ENCODE data around the gene SETD4. TPM values are rescaled to one million over a fixed set of nuclear protein-coding genes. Genes with fewer than 3 reads are reported as not detected.

The SETD4 gene
- total RNA-seq, 6 experiments from 2014 or later = 5.0 to 10.4 (median 7.3) TPM

DNA sequence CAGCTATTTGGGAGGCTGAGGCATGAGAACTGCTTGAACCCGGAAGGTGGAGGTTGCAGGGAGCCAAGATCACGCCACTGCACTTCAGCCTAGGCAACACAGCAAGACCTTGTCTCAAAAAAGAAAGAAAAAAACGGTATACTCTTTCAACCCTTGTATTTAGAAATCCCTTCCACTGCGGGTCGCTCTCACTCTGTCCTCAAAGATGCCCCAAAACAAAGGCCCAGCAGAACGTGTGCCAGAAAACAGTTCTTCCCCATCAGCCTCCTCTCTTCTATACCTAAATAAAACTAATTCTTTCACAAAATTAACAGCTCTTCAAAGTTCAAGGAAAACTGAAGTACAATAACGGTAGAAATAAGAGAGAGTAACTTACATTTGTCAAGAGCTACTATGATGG, 13.2 kb downstream of the SETD4 start:
- H3K9me3 ChIP-seq = no peaks in the 10 kb centered on the region
- H3K27me3 ChIP-seq = no peaks in the 10 kb centered on the region
- peaks cover 0 to 55% (median 20%) of the 10 kb centered on the region in 4 donors for H3K36me3 ChIP-seq
- no peak overlapping the region for H3K27ac ChIP-seq
- 81% methylated on average over 5 of the region's 7 CpGs for WGBS (ENCODE audit: insufficient coverage, low coverage, low lambda C conversion rate, missing lambda C conversion rate)
- ATAC-seq (no peak), DNase-seq (no peak)
- TF ChIP-seq, protein P1, sequence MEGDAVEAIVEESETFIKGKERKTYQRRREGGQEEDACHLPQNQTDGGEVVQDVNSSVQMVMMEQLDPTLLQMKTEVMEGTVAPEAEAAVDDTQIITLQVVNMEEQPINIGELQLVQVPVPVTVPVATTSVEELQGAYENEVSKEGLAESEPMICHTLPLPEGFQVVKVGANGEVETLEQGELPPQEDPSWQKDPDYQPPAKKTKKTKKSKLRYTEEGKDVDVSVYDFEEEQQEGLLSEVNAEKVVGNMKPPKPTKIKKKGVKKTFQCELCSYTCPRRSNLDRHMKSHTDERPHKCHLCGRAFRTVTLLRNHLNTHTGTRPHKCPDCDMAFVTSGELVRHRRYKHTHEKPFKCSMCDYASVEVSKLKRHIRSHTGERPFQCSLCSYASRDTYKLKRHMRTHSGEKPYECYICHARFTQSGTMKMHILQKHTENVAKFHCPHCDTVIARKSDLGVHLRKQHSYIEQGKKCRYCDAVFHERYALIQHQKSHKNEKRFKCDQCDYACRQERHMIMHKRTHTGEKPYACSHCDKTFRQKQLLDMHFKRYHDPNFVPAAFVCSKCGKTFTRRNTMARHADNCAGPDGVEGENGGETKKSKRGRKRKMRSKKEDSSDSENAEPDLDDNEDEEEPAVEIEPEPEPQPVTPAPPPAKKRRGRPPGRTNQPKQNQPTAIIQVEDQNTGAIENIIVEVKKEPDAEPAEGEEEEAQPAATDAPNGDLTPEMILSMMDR (IDR thresholded peaks at IDR 0.05) = no peak
- no peak for TF ChIP-seq POLR2A (IDR thresholded peaks at IDR 0.05)
- intact Hi-C loops (cut with DNase I) = no loop called here
- no peaks in the 10 kb centered on the region for H3K4me1 ChIP-seq
- no peak overlapping the region for H3K4me3 ChIP-seq

- ATAC-seq (peak in 1 of 4 donors; percentile 36), DNase-seq (no peak)
- TF ChIP-seq, protein P1 (IDR thresholded peaks at IDR 0.05) = no peak
- TF ChIP-seq POLR2A (IDR thresholded peaks at IDR 0.05) = no peak
- no peaks in the 10 kb centered on the region for H3K4me1 ChIP-seq
- no peak overlapping the region for H3K27ac ChIP-seq
- no peaks in the 10 kb centered on the region for H3K9me3 ChIP-seq
- 80% methylated on average over 1 of the region's 1 CpG for WGBS (ENCODE audit: insufficient coverage, low coverage, low lambda C conversion rate, missing lambda C conversion rate)
- peaks cover 0 to 59% (median 21%) of the 10 kb centered on the region in 4 donors for H3K36me3 ChIP-seq
- no peaks in the 10 kb centered on the region for H3K27me3 ChIP-seq
- intact Hi-C loops (cut with DNase I) = no loop called here
- no peak overlapping the region for H3K4me3 ChIP-seq
Measured at GRCh38 chr21:36045993-36046392, 14.3 kb downstream of the SETD4 start.

GRCh38 chr21:36044056-36044455, 16.3 kb downstream of the SETD4 start:
- Histone ChIP-seq H3K4me1 (no peaks in the 10 kb centered on the region), H3K27me3 (no peaks in the 10 kb centered on the region), H3K27ac (no peak overlapping the region), H3K36me3 (peaks cover 0 to 61% (median 23%) of the 10 kb centered on the region in 4 donors), H3K9me3 (no peaks in the 10 kb centered on the region), H3K4me3 (no peak overlapping the region)
- DNase-seq (no peak), ATAC-seq (peak in 1 of 4 donors; percentile 31)
- intact Hi-C loops (cut with DNase I) = no loop called here
- TF ChIP-seq, protein P1 (IDR thresholded peaks at IDR 0.05) = no peak
- no peak for TF ChIP-seq POLR2A (IDR thresholded peaks at IDR 0.05)
- WGBS (ENCODE audit: insufficient coverage, low coverage, low lambda C conversion rate, missing lambda C conversion rate) = 75% methylated on average over 8 of the region's 10 CpGs

DNA sequence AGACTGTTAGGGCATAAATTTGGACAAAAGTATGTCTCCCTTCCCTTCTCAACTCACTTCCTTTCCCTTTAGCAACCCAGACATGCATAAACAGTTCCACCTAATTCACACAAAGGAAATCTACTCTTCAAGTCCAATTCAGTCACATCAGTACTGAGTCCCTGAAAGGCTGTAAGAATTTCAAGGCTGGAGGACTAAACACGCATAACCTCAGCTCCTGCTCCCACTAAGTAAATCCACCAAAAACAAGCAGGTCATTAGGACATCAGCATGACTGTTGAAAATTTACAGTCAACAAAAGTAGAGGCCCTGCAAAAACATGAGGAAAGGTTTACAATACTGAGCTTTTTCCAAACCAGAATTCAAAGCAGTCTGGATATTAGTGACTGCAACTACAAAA, 18.4 kb downstream of the SETD4 start:
- intact Hi-C loops (cut with DNase I) = no loop called here
- ATAC-seq (no peak), DNase-seq (no peak)
- H3K9me3 ChIP-seq = no peaks in the 10 kb centered on the region
- H3K4me1 ChIP-seq = no peaks in the 10 kb centered on the region
- H3K36me3 ChIP-seq = peaks cover 0 to 62% (median 26%) of the 10 kb centered on the region in 4 donors
- no peak overlapping the region for H3K27ac ChIP-seq
- TF ChIP-seq POLR2A (IDR thresholded peaks at IDR 0.05) = no peak
- TF ChIP-seq, protein P1 (IDR thresholded peaks at IDR 0.05) = no peak
- no peaks in the 10 kb centered on the region for H3K27me3 ChIP-seq
- H3K4me3 ChIP-seq = no peak overlapping the region
- 78% methylated on average over 1 of the region's 1 CpG for WGBS (ENCODE audit: insufficient coverage, low coverage, low lambda C conversion rate, missing lambda C conversion rate)

DNA sequence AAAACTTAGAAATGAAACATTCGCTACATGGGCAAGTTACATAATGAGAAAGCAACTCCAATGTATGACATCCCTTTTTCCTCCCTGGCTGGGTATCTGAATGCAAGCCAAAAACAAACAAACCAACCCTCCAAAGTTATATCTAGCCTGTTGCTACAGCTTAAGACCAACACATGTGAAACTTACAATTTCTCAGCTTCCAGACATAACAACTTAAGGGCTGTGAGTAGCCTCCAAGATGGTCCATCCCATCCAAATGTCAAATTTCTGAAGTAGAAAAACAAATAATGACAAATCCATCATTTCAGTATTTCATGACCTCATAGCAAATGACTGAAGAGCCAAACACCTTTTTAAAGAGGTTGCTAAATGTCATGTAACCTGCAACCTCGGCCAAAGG, 19.9 kb downstream of the SETD4 start:
- Histone ChIP-seq H3K4me3 (no peak overlapping the region), H3K27me3 (no peaks in the 10 kb centered on the region), H3K27ac (no peak overlapping the region), H3K36me3 (peaks cover 0 to 68% (median 28%) of the 10 kb centered on the region in 4 donors), H3K4me1 (no peaks in the 10 kb centered on the region), H3K9me3 (no peaks in the 10 kb centered on the region)
- 89% methylated on average over 2 of the region's 2 CpGs for WGBS (ENCODE audit: insufficient coverage, low coverage, low lambda C conversion rate, missing lambda C conversion rate)
- ATAC-seq (no peak), DNase-seq (no peak)
- intact Hi-C loops (cut with DNase I) = no loop called here
- no peak for TF ChIP-seq POLR2A (IDR thresholded peaks at IDR 0.05)
- TF ChIP-seq, protein P1 (IDR thresholded peaks at IDR 0.05) = no peak

Measured in right lobe of liver (tissue), 6 donors.